Activated CD8-positive, alpha-beta memory T cell treated with anti-CD3 and anti-CD28 coated beads, Interleukin-2, amount 50 U/mL, for 4 hours (primary cell): Measurements from ENCODE around the gene B3GNT8.
"Not testable (repeated sequence)": the region's sequence is repeated elsewhere in the genome, so short reads cannot be mapped to it uniquely, and the experiment has no call there.

Experiments used
- DNase-seq: peaks from one replicate; pipeline ENCODE4 v3.0.0-alpha.2; 2020

The B3GNT8 gene

GRCh38 chr19:41426952-41427646, at the start of gene B3GNT8:
Gene B3GNT8 (minus strand): TSS chr19:41427374. CDS start chr19:41426778, 596 bp downstream.
- peak; percentile 38 for DNase-seq

- DNase-seq = no peak
Observed at GRCh38 chr19:41476583-41476982, 49.4 kb upstream of the B3GNT8 start.

- not testable (repeated sequence) for DNase-seq
Observed at GRCh38 chr19:41463257-41464256, 36.4 kb upstream of the B3GNT8 start.

- no peak for DNase-seq
Observed at GRCh38 chr19:41462497-41462896, 35.3 kb upstream of the B3GNT8 start.

- DNase-seq = no peak
Observed at GRCh38 chr19:41457241-41457640, 30.1 kb upstream of the B3GNT8 start.

- no peak for DNase-seq
Observed at GRCh38 chr19:41456342-41456918, 29.3 kb upstream of the B3GNT8 start.

- no peak for DNase-seq
Observed at GRCh38 chr19:41455936-41456335, 28.8 kb upstream of the B3GNT8 start.

- DNase-seq = no peak
Observed at GRCh38 chr19:41452584-41453275, 25.6 kb upstream of the B3GNT8 start.

- no peak for DNase-seq
Observed at GRCh38 chr19:41449865-41450178, 22.6 kb upstream of the B3GNT8 start.

- peak; percentile 71 for DNase-seq
Observed at GRCh38 chr19:41449079-41449864, 22.1 kb upstream of the B3GNT8 start.

GRCh38 chr19:41447732-41448332, 20.7 kb upstream of the B3GNT8 start:
- no peak for DNase-seq

GRCh38 chr19:41445575-41445974, 18.4 kb upstream of the B3GNT8 start:
- no peak for DNase-seq

GRCh38 chr19:41443813-41444455, 16.8 kb upstream of the B3GNT8 start:
- DNase-seq = no peak

- no peak for DNase-seq
Observed at GRCh38 chr19:41442473-41443355, 15.5 kb upstream of the B3GNT8 start, which contains the start of gene ERICH4. Gene ERICH4 (plus strand): TSS chr19:41443156. CDS start chr19:41443170, 14 bp downstream.

GRCh38 chr19:41441321-41441945, 14.3 kb upstream of the B3GNT8 start:
- no peak for DNase-seq

GRCh38 chr19:41439441-41440222, 12.5 kb upstream of the B3GNT8 start, which contains the start of gene DMAC2:
Gene DMAC2 (minus strand): TSS chr19:41439912. CDS start chr19:41439899, 13 bp downstream.
- peak; percentile 92 for DNase-seq

GRCh38 chr19:41437944-41438574, 10.9 kb upstream of the B3GNT8 start:
- no peak for DNase-seq

GRCh38 chr19:41436674-41436951, 9.4 kb upstream of the B3GNT8 start:
- no peak for DNase-seq
